Tibial nerve (tissue), 4 donors: ENCODE measurements around the gene TRAPPC6A.

Source experiments
- EP300 ChIP-seq, 2 donors: sonication (generic); formaldehyde crosslinking; IDR thresholded peaks; one replicate each; pipeline ENCODE4 v1.6.1; 2017; ENCODE audit warnings: antibody characterized with exemption in 2 of 2, mild to moderate bottlenecking in 1 of 2
- TF ChIP-seq, protein P1 (sequence below), 5 experiments: fragments of 200-600 bp in 3 of 5; fragments of 450-650 bp in 2 of 5; sonication (generic) in 3 of 5; IDR thresholded peaks; one replicate each; pipeline ENCODE4 v1.5.1; 2016 to 2019; ENCODE audit warnings: antibody characterized with exemption in 5 of 5, mild to moderate bottlenecking in 3 of 5, moderate library complexity in 2 of 5

GRCh38 chr19:45150751-45151281, 27.2 kb downstream of the TRAPPC6A start:
- TF ChIP-seq, protein P1, sequence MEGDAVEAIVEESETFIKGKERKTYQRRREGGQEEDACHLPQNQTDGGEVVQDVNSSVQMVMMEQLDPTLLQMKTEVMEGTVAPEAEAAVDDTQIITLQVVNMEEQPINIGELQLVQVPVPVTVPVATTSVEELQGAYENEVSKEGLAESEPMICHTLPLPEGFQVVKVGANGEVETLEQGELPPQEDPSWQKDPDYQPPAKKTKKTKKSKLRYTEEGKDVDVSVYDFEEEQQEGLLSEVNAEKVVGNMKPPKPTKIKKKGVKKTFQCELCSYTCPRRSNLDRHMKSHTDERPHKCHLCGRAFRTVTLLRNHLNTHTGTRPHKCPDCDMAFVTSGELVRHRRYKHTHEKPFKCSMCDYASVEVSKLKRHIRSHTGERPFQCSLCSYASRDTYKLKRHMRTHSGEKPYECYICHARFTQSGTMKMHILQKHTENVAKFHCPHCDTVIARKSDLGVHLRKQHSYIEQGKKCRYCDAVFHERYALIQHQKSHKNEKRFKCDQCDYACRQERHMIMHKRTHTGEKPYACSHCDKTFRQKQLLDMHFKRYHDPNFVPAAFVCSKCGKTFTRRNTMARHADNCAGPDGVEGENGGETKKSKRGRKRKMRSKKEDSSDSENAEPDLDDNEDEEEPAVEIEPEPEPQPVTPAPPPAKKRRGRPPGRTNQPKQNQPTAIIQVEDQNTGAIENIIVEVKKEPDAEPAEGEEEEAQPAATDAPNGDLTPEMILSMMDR (IDR thresholded peaks at IDR 0.05), result no peak
- TF ChIP-seq EP300 (IDR thresholded peaks at IDR 0.05), result no peak
